Stimulated activated CD8-positive, alpha-beta memory T cell treated with anti-CD3 and anti-CD28 coated beads, Interleukin-12 subunit alpha, Interleukin-12 subunit beta, amount 100 ng/mL, for 4 hours (primary cell): ENCODE results near the gene KSR2.

Experiments used
- DNase-seq: peaks from one replicate; pipeline ENCODE4 v3.0.0-alpha.2; 2020; ENCODE audit warnings: low read depth

KSR2 gene

GRCh38 chr12:117494833-117495655 lies 473.7 kb downstream of the KSR2 start:
- DNase-seq = no peak

GRCh38 chr12:117491711-117492110 lies 477.1 kb downstream of the KSR2 start:
- no peak for DNase-seq

DNA sequence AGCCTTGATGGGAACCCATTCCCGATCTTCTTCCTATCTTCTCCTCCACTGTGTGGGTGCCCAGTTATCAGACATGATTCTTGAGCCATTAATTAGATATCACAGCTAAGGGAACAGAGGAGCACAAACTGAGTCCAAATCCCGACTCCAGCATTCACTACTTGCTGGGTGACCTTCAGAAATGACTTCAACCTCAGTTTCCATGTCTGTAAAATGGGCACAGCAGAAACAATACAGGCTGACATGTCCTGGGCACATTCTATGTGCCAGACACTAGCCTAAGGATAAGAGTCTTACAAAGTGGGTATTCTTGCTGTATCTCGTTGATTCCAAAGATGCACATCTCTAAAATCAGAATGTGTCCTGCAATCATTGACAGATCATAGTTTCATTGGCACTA lies 478.7 kb downstream of the KSR2 start:
- DNase-seq = no peak

- no peak for DNase-seq
Measured at GRCh38 chr12:117489671-117490070, 479.1 kb downstream of the KSR2 start.

DNA sequence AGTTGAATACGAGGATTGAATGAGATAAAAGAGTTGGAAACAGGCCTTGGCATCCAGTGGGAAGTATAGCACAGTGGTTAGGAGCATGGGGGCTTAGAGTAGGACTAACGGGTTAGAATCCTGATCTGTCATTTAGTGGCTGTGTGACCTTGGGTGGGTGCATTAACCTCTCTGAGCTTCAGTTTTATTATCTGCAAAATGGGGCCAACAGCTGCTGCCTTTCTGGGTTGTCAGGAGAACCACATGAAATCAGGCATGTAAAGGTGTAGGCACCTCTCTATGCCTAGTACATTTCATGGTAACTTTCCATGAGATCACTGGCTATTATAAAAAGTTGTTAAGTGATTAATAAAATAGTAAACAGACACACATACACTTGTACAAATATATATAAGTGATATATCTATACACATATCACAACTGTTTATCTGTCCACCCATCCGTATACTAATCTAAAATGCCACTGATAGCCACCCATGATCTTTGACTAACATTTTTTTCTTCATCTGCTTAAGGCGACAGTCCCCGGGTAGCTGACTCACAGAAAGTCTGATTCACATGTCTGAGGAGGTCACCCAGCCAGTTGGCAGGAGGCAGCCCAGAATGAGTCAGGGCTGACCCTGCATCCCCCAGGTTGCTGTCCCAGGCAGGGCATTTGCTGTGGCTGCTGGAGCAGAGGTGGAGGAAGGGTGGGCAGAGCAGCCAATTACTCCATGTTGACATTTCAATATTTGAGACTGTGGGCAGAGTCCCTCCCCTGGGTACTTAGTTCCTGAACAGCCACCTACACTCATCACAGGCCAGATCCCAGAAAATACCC lies 481.7 kb downstream of the KSR2 start:
- no peak for DNase-seq

- DNase-seq = no peak
Measured at GRCh38 chr12:117485984-117486839, 482.6 kb downstream of the KSR2 start.

- no peak for DNase-seq
Measured at GRCh38 chr12:117484901-117485300, 483.9 kb downstream of the KSR2 start.

DNA sequence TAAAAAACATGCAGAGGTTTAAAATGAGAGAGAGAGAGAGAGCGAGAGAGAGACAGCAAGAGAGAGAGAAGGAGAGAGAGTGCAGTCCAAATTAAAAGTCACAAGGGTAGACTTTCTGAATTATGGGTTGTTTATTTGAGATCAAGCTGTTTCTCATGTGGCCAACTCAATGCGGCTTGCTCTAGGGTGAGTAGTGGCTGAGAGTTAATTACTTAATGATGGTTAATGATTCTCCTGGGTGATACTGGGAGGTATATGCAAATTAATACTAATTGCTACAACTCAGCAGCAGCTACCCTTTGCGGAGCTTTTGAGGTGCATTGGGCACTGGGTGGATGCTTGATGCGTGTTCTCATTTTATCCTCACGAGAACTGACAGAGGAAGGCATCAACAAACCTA lies 485.3 kb downstream of the KSR2 start:
- no peak for DNase-seq

GRCh38 chr12:117481470-117481869 lies 487.3 kb downstream of the KSR2 start:
- no peak for DNase-seq

- DNase-seq = no peak
Measured at GRCh38 chr12:117476341-117476740, 492.4 kb downstream of the KSR2 start.

DNA sequence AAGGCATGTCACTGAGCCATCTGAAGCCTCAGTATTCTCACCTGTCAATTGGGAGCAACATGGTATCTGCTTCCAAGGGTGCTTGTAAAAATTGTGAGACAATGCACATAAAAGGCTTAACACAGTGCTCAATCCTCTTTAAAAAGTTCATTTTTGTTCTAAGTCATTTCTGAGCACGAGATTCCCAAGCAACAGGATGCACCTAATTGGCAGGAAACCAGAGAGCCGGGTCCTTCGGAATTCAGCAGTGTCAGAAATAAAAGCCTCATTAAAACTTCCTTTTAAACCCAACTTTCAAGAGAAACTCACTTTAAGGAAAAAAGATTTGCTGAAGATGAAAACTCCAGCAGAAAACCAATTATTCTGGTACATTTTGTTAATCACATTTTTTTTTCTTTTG lies 494.9 kb downstream of the KSR2 start:
- no peak for DNase-seq

GRCh38 chr12:117472983-117473382 lies 495.8 kb downstream of the KSR2 start:
- no peak for DNase-seq

DNA sequence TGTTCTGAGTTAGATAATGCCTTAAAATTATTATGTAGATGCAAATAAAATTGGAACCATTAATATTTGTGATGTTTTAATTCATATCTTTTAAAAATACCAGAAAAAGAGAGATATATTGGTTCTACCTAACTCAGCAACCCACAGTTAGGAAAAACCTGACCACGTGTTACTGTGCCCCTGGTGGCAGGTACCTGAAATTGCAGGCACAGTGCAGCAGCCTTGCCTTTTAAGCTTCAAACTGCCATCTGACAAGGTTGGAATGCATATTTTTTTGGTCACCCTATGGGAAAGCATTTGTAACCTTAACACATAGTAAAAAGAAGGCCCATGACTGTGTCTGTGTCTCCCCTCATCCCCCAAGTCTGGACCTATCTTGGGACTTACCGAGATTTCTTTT lies 498.0 kb downstream of the KSR2 start:
- no peak for DNase-seq

DNA sequence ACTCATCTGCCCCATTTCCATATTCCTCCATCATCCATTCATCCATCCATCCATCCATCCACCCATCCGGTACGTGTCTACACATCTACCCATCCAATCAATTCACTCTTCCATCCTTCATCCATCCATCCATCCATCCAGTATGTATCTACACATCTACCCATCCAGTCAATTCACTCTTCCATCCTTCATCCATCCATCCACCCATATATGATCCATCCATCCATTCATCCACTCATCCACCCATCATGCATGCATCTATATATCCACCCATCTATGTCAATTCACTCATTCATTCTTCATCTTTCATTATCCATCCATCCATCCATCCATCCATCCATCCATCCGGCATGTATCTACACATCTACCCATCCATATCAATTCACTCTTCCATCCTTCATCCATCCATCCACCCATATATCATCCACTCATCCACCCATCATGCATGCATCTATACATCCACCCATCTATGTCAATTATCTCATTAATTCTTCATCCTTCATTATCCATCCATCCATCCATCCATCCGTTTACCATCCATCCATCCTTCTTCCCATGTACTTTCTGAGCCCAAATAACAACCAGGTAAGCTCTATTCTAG lies 498.8 kb downstream of the KSR2 start:
- DNase-seq = no peak

- DNase-seq = no peak
Measured at GRCh38 chr12:117468016-117468415, 500.8 kb downstream of the KSR2 start.

DNA sequence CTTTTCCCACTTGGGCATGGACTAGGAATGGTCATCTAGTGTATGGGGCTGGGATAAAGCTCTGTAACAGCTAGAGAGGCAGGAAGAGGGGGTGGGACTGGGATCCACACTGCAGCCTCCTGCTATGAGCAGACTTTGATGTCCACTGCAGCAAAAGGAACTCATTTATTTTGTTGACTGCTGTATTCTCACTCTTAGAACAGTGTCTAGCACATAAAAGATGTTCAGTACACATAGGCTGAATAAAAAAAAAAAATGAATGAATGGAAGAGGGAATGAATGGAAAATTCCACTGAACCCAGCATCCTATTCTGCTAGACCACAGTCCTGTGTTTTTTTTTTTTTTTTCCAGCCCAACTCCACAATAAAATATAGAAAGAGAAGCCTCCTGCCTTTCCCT lies 501.2 kb downstream of the KSR2 start:
- DNase-seq = no peak

DNA sequence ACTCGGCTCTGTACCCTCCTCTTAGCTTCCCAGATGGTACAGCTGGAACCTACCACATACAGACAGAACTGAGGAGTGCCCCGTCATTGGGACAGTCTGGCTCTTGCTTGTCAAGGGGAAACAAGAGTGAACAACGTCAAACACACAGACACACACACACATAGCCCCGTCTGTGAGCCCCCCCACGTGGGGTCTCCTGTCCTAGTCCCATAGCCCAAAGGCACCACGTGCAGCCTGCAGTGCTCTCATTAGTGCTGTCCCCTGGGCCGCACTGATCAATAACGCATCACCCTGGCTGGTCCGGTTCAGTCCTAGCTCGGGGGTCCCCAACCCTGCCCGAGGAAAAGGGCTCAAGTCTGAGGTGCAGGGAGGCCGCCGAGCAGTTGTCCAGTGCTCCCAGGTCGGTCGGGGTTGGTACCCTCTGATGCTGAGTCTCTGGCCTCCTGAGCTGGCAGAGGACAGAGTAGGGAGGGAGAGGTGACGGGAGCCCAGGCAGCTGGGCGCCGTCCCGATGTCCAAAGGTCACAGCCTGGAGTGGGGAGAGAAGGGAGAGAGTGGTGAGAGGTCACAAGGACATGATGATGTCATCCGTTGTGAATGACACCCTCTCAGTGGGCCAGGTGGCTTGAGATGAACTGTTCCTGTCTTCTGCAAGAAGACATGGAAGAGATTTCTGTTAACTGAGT lies 502.0 kb downstream of the KSR2 start:
- no peak for DNase-seq

DNA sequence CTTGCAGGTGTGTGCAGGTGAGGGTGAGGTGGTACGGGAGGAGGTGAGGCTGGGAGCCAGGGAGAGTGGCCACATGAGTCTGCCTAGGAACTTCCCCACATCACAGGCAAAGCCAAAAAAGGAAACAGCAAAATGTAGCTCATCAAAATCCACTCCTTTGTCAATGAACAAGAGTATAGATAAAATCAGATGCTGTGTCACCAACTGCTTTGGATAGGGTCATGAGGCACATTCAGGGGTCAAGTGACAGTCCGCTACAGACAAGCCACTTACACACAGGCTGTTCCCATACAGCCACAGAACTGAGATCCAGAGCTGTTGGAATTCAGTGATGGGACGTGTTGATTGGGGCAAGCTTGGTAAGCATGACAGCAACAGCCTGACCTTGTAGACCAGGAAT lies 507.1 kb downstream of the KSR2 start:
- no peak for DNase-seq

DNA sequence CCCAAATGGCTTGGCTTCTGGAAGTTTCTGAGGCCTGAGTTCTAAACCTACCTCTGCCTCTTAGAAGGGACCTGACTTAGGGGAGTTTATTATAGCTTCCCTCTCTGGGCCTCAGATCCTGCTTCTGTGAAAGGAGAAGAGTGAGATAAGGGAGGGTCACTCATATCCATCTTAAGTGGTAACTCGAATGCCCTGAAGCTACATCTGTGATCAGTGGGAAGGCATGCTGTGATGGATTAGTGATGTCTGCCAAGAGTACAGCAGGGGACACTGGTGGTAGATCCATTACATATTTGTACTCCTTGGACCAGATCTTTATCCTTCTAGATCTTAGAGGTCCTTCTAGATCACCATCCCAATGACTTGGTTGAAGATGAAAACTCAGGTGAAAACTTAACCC lies 509.6 kb downstream of the KSR2 start:
- DNase-seq = no peak

DNA sequence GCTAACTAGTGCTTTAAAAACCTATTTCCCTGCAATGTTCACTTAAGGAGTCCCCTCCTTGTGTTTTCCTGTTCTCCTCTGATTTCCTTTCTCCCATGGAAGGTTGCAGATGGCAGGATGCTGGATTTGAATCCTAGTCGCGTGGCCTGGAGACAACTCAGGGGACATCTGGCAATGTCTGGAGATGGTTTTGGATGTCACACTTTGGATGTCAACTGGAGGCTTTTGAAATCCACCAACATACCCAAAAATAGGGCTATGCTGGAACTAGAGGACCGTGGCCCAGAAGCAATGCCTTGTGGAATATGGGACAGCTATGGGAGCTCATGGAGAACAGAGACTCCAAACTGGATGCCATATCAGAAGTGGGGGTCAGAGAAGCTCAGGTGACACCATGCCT lies 511.6 kb downstream of the KSR2 start:
- DNase-seq = no peak

DNA sequence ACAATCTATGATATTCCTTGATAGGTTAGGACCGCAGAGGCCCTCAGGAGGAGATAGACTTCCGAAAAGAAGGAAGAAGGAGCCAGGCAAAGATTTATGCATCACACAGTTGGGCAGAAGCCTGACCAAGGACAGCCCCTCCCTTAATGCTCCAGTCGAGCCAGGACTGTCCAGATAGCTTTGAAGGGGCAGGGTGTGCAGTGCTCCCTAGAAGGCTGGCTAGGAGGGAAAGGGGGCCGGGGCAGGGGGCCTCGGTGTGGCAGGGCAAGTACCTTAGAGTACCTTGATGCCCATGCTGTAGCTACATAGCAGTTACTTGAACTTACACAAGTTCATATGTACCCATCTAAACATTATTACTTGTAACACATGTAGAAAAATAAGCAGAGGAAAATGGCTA lies 512.7 kb downstream of the KSR2 start:
- no peak for DNase-seq

- DNase-seq = no peak
Measured at GRCh38 chr12:117453961-117454360, 514.8 kb downstream of the KSR2 start.
